ENCODE results near the gene GUCA2B. TPM values are rescaled to one million over a fixed set of nuclear protein-coding genes. Genes with fewer than 3 reads are reported as not detected.

GUCA2B gene
- polyA plus RNA-seq, 4 donors: 14.4 to 969 (median 622) TPM

- WGBS, 3 donors: 88 to 95% (median 92%) methylated on average over 4 of the region's 4 CpGs
- H3K4me1 ChIP-seq (ENCODE audit: control insufficient read depth in 3 of 3, insufficient read depth in 2 of 3, low read depth in 1 of 3, low read length in 2 of 3): no peaks in the 10 kb centered on the region
- no peaks in the 10 kb centered on the region for H3K27me3 ChIP-seq (ENCODE audit: control insufficient read depth in 3 of 3, insufficient read depth in 3 of 3, low read length in 3 of 3)
- peaks cover 9 to 19% (median 10%) of the 10 kb centered on the region in 3 donors for H3K36me3 ChIP-seq (ENCODE audit: control insufficient read depth in 3 of 3, insufficient read depth in 2 of 3, low read depth in 1 of 3, low read length in 3 of 3)
- H3K27ac ChIP-seq (ENCODE audit: low read depth in 1 of 3, low read length in 2 of 3): no peak overlapping the region
- no peak for FAIRE-seq
- H3K9me3 ChIP-seq (ENCODE audit: control insufficient read depth in 2 of 2, insufficient read depth in 1 of 2, low read depth in 1 of 2, low read length in 1 of 2): no peaks in the 10 kb centered on the region
- H3K4me3 ChIP-seq (ENCODE audit: low read depth in 1 of 3, low read length in 3 of 3): no peak overlapping the region
- no peak for DNase-seq
These were observed 38.9 kb downstream of the GUCA2B start for GRCh38 chr1:42192106-42192505.

DNA sequence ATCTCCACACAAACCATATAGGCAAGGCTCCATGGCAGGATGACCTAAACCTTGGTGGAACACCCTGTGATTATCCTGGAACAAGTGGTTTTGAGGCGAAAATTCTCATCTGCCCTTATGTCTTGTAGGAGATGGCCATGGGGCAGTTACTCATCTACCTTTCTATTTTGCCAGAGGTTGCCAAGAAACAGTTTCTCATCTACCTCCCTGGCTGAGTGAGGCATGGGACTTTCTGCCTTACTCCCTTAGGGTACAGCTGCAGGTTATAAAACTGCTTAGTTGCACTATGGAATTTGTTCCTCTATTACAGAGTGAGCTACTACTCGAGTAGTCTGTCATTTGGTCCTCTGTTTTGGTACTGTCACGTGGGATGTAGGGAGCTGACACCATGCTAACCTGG lies 42.6 kb downstream of the GUCA2B start:
- H3K4me1 ChIP-seq (ENCODE audit: control insufficient read depth in 3 of 3, insufficient read depth in 2 of 3, low read depth in 1 of 3, low read length in 2 of 3): no peaks in the 10 kb centered on the region
- H3K9me3 ChIP-seq (ENCODE audit: control insufficient read depth in 2 of 2, insufficient read depth in 1 of 2, low read depth in 1 of 2, low read length in 1 of 2): no peaks in the 10 kb centered on the region
- peaks cover 7 to 14% (median 12%) of the 10 kb centered on the region in 3 donors for H3K36me3 ChIP-seq (ENCODE audit: control insufficient read depth in 3 of 3, insufficient read depth in 2 of 3, low read depth in 1 of 3, low read length in 3 of 3)
- FAIRE-seq (no peak), DNase-seq (no peak)
- H3K27ac ChIP-seq (ENCODE audit: low read depth in 1 of 3, low read length in 2 of 3): no peak overlapping the region
- 87 to 94% (median 91%) methylated on average over 3 of the region's 3 CpGs for WGBS, 3 donors
- no peaks in the 10 kb centered on the region for H3K27me3 ChIP-seq (ENCODE audit: control insufficient read depth in 3 of 3, insufficient read depth in 3 of 3, low read length in 3 of 3)
- H3K4me3 ChIP-seq (ENCODE audit: low read depth in 1 of 3, low read length in 3 of 3): no peak overlapping the region

DNA sequence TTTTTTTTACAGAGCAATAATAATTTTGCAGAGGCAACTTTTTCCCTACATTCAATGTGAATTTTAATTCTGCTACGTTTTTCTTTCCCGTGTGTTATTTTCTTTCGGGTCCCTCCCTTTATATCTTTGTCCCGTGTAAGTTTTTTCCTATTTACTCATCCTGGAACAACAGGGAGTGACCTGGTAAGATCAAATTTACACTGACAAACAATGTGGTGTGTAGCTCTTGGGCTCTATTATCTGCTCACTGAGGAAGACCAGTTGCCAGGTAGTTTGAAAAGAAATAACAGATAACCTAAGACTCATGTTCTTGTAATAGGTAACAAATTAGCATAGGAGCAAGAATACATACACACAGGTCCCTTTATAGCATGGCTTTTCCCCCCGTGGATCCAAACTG lies 45.0 kb downstream of the GUCA2B start:
- peaks cover 2 to 9% (median 7%) of the 10 kb centered on the region in 3 donors for H3K36me3 ChIP-seq (ENCODE audit: control insufficient read depth in 3 of 3, insufficient read depth in 2 of 3, low read depth in 1 of 3, low read length in 3 of 3)
- no peaks in the 10 kb centered on the region for H3K27me3 ChIP-seq (ENCODE audit: control insufficient read depth in 3 of 3, insufficient read depth in 3 of 3, low read length in 3 of 3)
- H3K4me3 ChIP-seq (ENCODE audit: low read depth in 1 of 3, low read length in 3 of 3): no peak overlapping the region
- FAIRE-seq: no peak
- peak in 1 of 2 donors; percentile 8 for DNase-seq
- no peak overlapping the region for H3K27ac ChIP-seq (ENCODE audit: low read depth in 1 of 3, low read length in 2 of 3)
- WGBS, 3 donors: 84 to 90% (median 86%) methylated on average over 5 of the region's 5 CpGs
- no peaks in the 10 kb centered on the region for H3K4me1 ChIP-seq (ENCODE audit: control insufficient read depth in 3 of 3, insufficient read depth in 2 of 3, low read depth in 1 of 3, low read length in 2 of 3)
- peaks cover 0 to 3% of the 10 kb centered on the region in 2 donors for H3K9me3 ChIP-seq (ENCODE audit: control insufficient read depth in 2 of 2, insufficient read depth in 1 of 2, low read depth in 1 of 2, low read length in 1 of 2)

DNA sequence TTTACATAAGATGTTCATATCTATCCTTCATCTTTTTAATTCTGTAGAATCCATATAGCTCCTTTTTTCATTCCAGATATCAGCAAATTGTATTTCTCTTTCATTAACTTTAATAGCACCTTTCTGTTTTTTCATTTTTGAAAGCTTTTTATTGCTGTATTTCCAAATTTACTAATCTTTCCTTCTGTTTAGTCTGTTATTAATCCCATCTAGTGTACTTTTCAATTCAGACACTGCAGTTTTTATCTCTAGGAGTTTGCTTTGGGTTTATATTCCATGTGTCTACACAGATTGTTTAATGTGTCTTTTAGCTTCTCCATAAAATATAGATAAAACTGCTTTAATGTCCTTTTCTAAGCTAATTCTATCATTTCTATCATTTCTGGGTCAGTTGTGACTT lies 48.8 kb downstream of the GUCA2B start:
- Histone ChIP-seq H3K36me3 (ENCODE audit: control insufficient read depth in 3 of 3, insufficient read depth in 2 of 3, low read depth in 1 of 3, low read length in 3 of 3) (peaks cover 0 to 7% (median 7%) of the 10 kb centered on the region in 3 donors), H3K4me1 (ENCODE audit: control insufficient read depth in 3 of 3, insufficient read depth in 2 of 3, low read depth in 1 of 3, low read length in 2 of 3) (no peaks in the 10 kb centered on the region), H3K9me3 (ENCODE audit: control insufficient read depth in 2 of 2, insufficient read depth in 1 of 2, low read depth in 1 of 2, low read length in 1 of 2) (peaks cover 0 to 10% of the 10 kb centered on the region in 2 donors), H3K4me3 (ENCODE audit: low read depth in 1 of 3, low read length in 3 of 3) (no peak overlapping the region), H3K27me3 (ENCODE audit: control insufficient read depth in 3 of 3, insufficient read depth in 3 of 3, low read length in 3 of 3) (no peaks in the 10 kb centered on the region), H3K27ac (ENCODE audit: low read depth in 1 of 3, low read length in 2 of 3) (no peak overlapping the region)
- DNase-seq (no peak), FAIRE-seq (no peak)

Other genes with a start within 250 kb of the GUCA2B start
- gene HIVEP3, start 234.5 kb upstream of the GUCA2B start, polyA plus RNA-seq: 1 to 10 TPM in 3 of 4 donors, under 1 TPM in 1; 0.67 to 3.8 (median 1.8) TPM
- gene GUCA2A, start 11.3 kb downstream of the GUCA2B start, polyA plus RNA-seq: 1,000 to 10,000 TPM in 1 of 4 donors, 100 to 1,000 TPM in 1, 10 to 100 TPM in 2; 56.3 to 1,041 (median 107) TPM
- gene FOXJ3, start 181.8 kb downstream of the GUCA2B start, polyA plus RNA-seq: 10 to 100 TPM; 13.9 to 38.3 (median 15.1) TPM
- under 1 TPM; under 0.01 to 0.63 (median 0.31) TPM for gene RIMKLA, start 227.4 kb downstream of the GUCA2B start, polyA plus RNA-seq